Activated T-helper 1 cell treated with Interleukin-2 at 50 U/mL for 16 hours (primary cell): ENCODE measurements around the gene ADGRE2.
"Not testable (repeated sequence)": the region's sequence is repeated elsewhere in the genome, so short reads cannot be mapped to it uniquely, and the experiment has no call there.

Experiments
- DNase-seq: peaks from one replicate; pipeline ENCODE4 v3.0.0-alpha.2; 2020; ENCODE audit warnings: low read depth

Gene ADGRE2

DNA sequence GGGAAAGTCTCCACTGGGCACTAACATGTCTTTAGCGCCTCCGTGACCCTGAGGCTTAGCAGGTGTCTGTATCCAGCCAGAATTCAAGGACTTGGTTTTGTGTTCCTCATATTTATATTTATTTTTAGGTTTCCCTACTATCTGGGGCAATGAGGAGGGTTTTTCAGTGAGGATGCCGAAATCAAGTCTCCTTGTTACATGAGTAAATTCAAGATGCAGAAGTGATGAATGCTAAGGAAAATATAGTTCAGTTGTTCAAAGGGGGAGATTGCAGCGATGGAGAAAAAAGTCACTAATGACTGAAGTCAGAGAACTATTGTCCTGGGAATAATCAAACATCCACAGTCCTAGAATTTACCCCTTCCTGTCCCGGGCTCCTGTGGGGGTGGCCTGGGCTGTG, 791 bp upstream of the ADGRE2 start:
- no peak for DNase-seq

GRCh38 chr19:14777645-14778044, 715 bp downstream of the ADGRE2 start:
- DNase-seq, result not testable (repeated sequence)

DNA sequence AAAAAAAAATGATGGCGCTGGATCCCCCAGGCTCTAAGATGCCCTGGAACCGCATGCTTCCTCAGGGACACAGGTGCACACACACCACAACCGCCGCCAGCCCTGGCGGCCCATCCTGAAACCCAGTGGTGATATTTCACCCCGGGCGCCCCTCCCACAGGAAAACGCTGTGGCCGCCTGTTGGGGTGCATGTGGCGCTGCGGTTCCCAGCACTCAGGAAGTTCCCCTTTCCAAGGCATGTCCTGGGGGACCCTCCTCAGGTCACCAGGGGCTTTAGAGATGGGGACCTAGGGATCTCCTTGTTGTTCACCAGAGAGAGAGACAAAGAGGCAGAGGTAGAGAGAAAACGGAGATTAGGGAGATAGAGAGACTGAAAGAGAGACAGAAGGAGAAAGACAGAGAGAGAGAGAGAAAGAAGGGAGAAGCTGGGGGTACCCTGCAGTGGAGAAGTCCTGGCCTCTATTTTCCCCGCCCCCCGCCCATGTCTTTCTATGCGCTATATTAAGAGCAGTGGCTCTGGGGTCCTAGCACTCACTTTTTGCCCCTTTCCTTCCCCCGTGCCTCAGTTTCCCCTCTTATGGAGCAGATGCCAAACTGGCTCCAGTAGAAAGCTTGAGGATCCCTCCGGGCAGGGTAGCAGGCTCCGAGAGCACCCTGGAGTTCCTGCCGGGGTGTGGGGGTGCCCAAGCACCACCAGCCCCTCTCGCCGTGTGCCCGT, 2.3 kb downstream of the ADGRE2 start:
- no peak for DNase-seq

DNA sequence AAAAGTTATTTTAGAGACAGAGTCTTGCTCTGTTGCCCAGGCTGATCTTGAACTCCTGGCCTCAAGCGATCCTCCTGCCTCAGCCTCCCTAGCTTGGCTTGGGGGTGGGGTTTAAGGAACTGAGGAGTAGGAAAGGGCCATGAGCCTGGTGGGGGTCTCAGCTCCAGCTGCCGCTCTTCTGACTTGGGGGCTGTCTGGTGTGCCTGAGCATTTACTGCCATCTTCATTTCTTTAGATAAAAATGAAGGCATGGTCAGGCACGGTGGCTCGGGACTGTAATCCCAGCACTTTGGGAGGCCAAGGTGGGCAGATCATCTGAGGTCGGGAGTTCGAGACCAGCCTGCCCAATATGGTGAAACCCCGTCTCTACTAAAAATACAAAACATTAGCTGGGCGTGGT, 3.0 kb downstream of the ADGRE2 start:
- DNase-seq, result not testable (repeated sequence)

DNA sequence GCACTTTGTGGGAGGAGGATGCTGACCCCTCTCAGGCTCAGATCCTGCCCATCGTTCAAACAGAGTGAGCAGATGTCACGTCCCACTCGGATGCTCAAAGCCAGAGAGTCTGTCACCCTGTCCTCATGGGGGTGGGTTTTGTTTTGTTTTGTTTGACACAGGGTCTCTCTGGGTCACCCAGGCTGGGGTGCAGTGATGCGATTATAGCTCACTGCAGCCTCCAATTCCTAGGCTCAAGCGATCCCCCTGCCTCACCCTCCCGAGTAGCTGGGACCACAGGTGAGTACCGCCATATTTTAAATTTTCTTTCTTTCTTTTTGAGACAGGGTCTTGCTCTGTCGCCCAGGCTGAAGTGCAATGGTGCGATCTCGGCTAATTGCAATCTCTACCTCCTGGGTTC, 4.0 kb downstream of the ADGRE2 start:
- DNase-seq, result no peak

GRCh38 chr19:14773722-14774121, 4.6 kb downstream of the ADGRE2 start:
- not testable (repeated sequence) for DNase-seq

DNA sequence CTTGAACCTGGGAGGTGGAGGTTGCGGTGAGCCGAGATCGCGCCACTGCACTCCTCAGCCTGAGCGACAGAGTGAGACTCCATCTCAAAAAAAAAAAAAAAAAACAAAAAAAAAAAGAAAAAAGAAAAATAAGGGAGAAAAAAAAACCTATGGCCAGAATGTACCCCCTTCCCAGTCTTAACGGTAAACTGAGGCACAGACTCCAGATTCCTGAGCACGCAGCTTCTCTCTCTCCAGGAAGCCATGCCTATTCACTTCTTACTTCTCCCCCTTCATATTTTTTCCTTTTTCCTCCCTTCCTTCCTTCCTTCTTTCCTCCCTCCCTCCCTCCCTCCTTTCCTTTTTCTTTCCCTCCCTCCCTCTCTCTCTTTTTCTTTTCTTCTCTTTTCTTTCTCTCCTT, 5.4 kb downstream of the ADGRE2 start:
- DNase-seq, result no peak

DNA sequence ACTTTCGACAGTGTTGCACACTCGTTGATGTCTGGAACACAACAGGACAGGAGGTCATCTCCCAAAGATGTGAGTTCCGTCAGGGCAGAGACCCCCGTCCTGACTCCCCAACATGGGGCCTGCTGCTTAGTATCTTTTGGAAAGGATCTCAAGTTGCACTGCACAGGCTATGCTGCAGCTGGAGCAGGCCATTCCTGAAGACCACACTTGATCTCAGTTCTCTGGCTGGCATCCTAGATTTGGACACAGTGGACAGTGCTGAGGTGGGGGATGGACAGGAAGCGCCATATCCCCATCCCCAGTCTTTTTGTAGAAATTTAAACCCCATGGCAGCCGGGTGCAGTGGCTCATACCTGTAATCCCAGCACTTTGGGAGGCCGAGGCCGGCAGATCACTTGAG, 5.9 kb downstream of the ADGRE2 start:
- no peak for DNase-seq

- no peak for DNase-seq
These were observed 7.2 kb downstream of the ADGRE2 start for GRCh38 chr19:14770944-14771839.

- DNase-seq, result no peak
These were observed 8.2 kb downstream of the ADGRE2 start for GRCh38 chr19:14770136-14770535.

- no peak for DNase-seq
These were observed 9.2 kb downstream of the ADGRE2 start for GRCh38 chr19:14769201-14769600.

DNA sequence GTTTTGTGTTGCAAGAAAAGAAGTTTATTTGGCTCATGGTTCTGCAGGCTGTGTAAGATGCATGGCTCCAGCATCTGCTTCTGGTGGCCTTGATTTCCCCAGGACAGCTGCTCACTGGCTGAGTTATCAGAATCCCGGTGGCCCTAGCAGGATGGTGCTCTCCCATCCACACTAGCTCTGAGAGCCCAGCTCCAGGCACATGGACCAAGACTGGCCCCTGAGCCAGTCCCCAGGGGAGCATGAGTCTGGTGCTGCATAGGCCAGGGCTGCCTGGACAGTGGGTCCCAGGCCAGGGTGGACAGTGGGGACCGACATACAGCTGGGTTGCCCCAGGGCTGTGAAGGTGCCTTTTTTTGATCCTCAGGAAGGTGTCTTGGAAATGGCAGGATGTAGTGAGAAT, 10.4 kb downstream of the ADGRE2 start:
- no peak for DNase-seq

DNA sequence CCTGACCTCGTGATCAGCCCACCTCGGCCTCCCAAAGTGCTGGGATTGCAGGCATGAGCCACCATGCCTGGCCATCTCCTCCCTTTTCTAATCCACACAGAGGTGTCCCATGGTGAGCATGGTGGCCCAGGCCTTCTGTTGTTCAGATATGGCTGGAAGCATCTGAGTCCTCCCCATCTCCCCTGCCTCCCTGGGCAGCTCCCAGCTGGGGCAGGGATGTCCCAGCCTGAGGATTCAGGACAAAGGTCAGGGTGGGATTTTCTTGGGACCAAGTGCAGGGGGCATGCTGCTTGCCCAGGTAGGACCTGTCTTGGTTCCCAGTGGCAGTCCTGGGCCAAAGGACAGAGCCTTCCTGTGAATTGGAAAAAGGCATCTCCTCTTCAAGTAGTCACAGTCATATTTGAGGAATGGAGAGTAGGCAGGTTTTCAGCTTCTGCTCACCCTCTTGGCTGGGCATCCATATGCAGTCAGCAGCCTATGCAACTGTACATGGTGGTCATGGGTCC, 10.8 kb downstream of the ADGRE2 start:
- DNase-seq, result no peak

DNA sequence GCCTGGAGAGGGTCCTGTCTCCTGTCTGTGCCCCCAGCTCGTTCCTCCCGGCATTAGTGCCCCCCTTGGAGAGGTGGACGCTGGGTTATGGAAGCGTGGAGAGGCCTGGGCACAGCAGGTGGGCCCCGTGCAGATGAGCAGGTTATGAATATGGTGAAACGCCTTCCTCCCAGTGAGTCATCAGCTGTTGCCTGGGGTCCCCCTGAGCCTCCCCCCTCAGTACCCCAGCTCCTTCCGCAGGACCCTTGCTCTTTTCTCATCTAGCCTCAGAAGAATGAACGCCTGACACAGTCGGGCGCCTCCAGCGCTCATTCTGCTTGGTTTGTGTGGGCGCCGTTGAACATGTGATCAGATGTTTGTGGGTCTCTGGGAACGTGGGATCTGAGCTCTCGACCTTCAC, 12.5 kb downstream of the ADGRE2 start:
- DNase-seq, result not testable (repeated sequence)

GRCh38 chr19:14765403-14765802, 13.0 kb downstream of the ADGRE2 start:
- not testable (repeated sequence) for DNase-seq

GRCh38 chr19:14764401-14764800, 14.0 kb downstream of the ADGRE2 start:
- DNase-seq, result no peak

GRCh38 chr19:14763497-14764145, 14.7 kb downstream of the ADGRE2 start:
- no peak for DNase-seq

GRCh38 chr19:14762111-14762510, 16.2 kb downstream of the ADGRE2 start:
- no peak for DNase-seq

- no peak for DNase-seq
These were observed 16.8 kb downstream of the ADGRE2 start for GRCh38 chr19:14761607-14762006.

DNA sequence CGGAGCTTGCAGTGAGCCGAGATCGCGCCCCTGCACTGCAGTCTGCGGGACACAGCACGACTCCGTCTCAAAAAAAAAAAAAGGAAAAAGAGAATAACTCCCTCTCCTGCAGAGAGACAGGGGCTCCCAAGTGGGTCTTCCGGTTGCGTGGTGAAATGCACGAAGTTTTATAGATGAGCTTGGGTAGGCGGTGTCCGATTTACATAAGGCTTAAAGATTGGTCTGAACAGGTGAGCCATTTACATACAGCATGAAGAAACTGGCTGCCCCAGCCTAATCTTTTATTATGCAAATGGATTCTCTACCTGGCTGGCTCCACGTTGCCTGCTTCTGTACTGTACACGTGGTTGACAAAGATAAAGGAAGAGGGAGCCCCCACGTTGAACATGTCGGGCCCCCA, 19.5 kb downstream of the ADGRE2 start:
- DNase-seq, result no peak

DNA sequence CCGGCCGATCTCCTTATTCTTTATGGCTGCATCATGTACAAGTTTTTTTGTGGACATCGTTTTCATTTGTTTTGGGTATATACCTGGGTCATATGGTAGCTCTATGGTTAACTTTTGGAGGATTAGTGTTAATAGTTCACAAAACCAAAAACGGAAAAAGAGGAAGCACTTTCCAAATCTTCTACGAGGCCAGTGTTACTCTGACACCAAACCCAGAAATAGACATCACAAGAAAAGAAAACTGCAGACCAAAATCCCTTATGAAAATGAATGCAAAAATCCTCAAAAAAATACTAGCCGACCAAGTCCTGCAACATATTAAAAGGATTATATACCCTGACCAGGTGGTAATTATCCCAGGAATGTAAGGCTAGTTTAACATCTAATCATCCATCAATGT, 29.8 kb downstream of the ADGRE2 start:
- DNase-seq, result no peak

GRCh38 chr19:14746886-14747285, 31.5 kb downstream of the ADGRE2 start:
- no peak for DNase-seq

- no peak for DNase-seq
These were observed 42.4 kb downstream of the ADGRE2 start for GRCh38 chr19:14735915-14736314.
